Kidney capillary endothelial cell (primary cell): ENCODE results near the gene ITGA4.
A peak's percentile ranks its signal among the peaks of the same experiment; 100 is the strongest.

Source experiments
- DNase-seq: peaks from one replicate; pipeline ENCODE4 v3.0.0-alpha.2; 2018; ENCODE audit warnings: low spot score

ITGA4 gene

DNA sequence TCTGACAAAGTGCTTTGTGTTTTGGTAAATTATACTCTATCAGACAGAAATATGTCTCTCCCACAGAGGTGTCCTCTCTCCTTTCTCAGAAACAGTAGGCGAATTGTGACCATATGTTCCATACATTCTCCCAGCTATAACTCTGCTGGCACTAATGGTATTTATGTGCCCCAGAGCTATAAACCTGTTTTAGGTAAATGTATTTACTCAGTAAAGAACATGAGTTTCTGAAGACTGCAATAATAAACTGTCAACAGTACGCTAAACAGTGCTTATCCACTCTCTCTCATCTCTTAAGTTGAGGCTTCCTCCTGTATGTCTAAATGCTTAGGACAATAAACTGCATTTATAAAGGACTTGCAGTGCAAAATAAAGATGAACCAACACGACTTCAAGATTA lies 58.5 kb downstream of the ITGA4 start:
- DNase-seq = no peak

DNA sequence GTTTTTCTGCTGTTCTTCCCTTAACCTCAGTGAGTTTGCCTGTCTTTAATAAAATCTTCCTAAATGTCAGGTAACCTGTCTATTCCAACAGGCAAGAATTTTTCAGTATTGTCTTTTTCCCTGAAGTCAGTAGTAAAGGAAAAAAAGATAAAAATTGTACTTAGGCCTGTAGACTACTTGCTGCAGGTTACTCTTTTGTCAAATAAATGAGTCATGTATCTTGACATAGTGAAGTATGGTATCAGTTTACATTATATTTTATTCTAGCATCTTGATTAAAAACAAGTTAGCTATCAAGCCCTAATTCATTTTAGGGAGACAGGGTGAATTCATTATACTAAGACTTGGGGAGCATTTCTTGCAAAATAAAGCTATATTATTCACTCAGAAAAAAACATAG lies 59.8 kb downstream of the ITGA4 start:
- DNase-seq = no peak

DNA sequence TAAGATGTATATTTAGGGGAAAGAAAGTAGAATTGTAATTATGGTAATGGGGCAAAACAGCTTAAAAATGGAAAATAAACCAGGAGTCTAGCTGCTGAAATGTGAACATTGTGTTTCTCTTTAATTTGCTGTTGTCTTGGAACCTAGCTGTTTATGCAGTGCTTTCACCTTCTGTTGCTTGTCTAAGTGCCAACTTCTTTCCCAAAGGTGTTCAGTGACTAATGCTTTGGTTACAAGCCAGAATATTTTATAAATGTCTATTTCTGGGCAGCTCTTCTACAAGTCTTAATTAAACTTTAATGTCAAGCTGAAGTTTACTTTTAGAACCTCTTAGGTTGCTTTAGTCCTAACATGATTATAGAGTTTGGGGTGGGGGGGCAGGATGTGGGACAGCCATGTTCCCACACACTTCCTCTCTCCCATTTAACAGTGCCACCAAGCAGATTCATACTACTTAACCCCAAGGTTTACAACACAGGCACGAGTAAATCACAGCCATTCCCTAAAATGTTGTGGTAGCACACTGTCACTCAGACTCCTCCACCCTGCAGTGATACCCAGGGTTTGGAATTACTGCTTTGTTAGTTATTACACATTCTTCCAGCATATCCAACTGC lies 60.6 kb downstream of the ITGA4 start:
- DNase-seq = no peak

DNA sequence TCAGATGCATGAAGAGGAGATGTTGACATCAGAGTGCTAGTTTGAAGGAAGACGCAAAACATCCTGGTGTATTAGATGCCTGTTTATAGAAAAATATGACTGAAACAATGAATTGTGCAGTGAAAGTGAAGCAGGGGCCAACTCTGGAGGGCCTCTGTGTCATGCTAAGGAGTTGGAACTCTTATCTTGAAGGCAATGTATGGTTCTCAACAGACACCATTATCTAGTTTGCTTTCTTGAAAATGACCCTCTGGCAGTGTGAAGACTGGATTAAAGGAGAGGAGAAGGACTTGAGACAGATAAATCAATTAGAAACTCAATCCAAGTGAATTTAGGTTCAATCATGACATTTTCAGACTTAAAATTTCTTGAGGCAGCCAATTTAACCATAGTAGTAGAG lies 63.1 kb downstream of the ITGA4 start:
- no peak for DNase-seq

DNA sequence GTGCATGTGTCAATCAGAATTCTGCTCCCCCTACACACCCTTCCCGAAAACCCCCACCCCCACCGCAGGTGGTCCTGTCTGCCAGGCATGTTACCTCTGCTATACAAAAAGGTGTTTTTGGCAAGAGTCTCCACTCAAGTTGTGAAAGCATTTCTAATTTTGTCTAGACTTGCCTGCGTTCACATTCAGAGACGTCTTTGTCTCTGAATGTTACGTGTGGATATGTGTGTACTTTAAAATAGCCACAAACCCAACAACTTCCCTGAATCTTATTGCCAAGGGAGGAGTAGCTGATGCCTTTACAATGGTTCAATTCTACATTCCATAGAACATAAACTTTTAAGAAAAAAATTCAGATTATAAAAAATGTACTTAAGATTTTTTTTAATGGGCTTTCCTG lies 66.6 kb downstream of the ITGA4 start:
- DNase-seq = no peak

DNA sequence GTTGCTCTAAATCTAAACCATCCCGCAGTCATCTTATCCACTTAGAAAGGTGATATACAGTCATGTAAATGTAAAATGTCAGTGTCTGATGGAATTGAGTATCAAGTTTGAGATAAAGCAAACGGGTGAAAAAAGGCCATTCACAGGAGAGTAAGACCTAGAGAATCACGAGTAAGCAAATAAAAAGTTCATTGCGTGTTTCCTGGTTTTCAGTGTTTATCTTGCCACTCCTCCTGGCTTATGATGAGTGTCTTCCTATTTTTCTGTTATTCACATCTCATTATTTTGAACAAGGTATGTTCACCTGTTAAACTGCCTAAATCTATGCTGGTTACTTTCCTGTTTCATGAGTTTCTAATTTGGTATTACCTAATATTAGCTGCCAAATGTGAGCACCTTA lies 68.8 kb downstream of the ITGA4 start:
- no peak for DNase-seq

DNA sequence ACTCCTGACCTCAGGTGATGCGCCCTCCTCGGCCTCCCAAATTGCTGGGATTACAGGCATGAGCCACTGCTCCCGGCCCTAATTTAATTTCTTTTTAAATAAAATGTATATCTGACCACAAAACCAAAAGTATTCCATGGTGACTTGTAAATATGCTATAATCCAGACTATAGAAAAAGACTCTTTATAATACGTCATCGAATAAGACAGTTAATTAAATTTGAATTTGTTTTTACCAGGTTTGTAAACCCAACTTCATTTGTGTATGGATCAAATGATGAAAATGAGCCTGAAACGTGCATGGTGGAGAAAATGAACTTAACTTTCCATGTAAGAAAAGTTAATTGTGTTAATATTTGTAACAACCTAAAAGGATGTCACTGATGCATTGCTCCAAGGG lies 69.9 kb downstream of the ITGA4 start:
- DNase-seq = no peak

DNA sequence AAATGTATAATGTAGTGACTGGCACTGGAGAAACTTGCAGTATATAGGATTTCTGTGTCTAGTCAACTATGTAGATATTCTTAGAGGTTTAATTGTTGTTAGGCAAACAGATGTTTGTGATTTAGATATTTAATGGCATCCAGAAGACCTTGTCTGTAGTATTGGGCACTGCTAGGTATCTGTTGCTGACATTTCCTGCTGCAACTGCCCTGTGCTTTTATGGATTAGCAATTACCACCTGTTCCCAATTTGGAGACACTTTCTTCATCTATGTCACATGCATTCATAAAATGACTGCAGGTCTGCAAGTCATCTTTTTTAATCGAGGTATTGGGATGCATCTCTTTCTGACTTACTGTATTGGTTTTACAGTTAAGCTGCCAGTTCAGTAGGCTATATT lies 71.3 kb downstream of the ITGA4 start:
- DNase-seq = no peak

DNA sequence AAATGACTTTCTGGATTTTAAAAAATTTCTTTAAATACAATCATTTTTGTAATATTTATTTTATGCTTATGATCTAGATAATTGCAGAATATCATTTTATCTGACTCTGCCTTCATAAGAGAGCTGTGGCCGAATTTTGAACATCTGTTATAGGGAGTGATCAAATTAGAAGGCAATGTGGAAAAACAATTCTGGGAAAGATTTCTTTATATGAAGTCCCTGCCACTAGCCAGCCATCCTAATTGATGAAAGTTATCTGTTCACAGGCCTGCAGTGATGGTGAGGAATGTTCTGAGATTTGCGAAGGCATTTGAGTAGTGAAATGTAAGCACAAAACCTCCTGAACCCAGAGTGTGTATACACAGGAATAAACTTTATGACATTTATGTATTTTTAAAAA lies 79.5 kb downstream of the ITGA4 start:
- no peak for DNase-seq

DNA sequence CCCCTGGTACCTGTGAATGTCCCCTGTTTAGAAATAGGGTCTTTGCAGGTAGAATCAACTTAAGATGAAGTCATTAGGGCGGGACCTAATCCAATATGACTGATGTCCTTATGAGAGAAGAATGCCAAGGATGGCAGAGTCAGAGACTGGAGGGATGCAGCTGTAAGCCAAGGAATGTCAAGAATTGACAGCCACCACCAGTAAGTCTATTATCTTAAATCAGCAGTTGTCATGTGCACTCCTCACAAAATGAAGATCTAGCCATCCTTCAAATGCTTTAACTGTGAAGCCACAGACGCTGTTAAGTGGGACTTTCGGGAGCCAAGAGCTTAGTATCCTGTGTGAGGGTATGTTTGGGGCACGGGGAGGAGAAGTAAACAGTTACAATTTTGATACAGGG lies 83.2 kb downstream of the ITGA4 start:
- no peak for DNase-seq

DNA sequence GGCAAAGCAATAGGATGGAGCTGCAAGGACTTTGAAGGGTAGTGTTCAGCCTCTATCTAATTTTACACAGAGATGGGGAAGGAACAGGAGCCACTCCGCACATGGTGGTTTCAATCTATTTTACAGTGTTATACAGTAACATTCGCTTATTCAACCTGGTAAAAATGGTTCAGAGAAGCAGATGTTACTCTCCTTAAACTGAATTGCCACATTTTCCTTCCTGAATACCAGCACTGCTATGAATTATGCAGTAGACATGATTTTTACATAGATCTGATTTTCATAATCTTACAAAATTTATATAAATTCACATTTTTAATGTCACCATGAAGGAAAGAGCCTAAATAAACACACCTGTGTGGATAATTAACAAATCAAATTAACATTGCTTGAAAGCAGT lies 85.0 kb downstream of the ITGA4 start:
- DNase-seq = no peak

DNA sequence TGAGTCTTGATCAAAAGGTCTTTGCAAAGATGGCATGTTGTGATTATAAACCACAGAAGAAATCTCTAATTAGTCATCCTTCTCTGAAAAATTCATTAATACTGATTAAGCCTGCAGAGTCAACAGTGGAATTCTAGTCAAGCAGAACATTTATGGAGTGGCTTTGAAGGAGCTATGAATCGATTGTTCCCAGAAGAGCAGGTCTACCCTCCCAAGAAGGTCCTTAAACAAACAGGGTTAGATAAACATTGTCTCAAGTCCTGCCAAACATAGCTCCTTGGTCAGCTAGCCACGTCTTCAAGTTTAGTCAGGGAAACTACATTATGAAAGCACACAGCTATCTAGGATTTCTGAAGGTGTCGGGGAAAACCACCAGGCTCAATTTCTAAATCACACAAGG lies 88.9 kb downstream of the ITGA4 start:
- DNase-seq = no peak

DNA sequence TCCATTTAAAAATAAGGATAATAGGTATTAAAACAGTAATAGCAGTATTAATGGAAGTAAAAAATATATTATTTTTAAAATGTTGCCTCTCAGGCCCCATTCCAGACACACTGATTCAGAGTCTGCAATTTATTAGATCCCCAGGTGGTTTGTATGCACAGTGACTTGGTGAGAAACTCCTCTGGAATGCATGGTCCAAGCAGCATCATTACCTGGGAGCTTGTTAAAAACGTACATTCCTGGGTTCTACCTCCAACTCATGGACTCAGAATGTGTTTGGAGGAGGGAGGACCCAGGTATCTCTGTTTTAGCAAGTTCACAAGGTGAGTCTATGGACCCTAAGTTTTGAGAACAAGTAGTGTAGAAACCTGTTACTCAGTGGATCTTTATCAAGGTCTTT lies 95.6 kb downstream of the ITGA4 start:
- DNase-seq = no peak

DNA sequence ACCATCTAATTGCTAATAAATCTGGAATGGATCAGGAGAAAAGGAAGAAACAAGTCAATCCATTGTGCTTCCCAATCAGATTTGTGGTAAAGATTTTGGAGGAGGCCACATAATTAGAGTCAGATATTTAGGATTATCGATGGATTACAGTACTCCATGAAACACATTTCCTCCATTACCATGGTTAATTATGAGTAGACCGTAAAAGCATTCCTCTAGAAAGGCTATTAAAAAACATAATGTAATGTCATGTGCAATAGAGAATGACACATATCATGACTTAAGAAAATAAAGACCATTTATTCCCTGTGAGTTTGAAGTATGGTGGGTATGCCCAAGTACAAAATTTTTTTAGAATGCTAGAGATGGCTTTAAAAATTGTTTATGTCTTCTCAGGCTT lies 96.1 kb downstream of the ITGA4 start:
- DNase-seq = no peak

DNA sequence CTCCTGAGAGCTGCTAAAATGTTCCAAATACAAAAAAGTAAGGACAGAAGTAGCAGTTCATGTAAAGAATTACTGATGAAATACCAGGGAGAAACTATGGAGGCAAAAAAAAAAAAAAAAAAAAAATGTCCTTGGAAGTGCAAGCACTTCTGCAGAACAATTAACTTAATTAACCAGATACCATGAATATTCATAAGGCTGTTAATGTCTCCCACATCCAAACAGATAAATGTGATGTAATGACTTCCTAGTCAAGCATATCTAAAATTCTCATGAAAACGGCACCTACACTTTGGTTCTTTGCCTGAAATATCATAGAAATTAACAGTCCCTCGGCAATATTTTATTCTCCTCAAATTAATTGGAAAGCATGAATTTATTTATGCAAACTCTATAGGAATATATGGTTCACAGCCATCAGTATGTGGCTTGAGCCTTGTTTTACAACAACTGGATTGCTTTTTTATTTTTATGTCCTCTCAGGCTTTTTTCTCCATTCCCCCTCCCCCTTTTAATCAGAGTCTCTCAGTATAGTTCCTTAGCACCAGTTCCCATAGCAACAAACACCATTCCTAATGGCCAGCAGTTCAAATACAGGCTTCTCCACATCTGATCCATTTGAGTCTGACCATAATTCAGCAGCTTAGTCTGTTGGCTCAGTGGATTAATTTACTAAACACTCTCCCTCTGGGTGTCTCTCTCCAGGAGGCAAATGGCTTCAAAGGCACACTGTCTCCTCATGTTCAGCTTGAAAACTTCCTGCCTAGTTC lies 97.1 kb downstream of the ITGA4 start:
- no peak for DNase-seq

DNA sequence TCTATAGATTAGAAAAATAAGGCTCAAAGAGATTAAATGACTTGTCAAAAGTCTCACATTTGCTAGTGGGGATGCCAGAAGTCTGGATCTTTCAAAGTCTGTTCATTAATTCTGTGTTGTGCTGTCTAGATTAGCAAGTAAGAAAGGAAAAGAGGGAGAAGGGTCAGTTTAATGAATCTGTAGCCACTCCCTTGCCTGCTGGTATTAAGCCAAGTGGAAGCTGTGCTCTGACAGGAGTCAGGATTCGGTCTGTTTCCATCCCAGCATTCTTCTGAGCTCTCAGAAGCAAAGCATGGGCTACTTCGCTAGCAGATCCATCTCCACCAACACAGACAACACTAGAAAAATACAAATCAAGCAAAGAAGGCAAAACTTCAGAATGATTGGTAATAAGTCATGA lies 101.2 kb downstream of the ITGA4 start:
- no peak for DNase-seq

DNA sequence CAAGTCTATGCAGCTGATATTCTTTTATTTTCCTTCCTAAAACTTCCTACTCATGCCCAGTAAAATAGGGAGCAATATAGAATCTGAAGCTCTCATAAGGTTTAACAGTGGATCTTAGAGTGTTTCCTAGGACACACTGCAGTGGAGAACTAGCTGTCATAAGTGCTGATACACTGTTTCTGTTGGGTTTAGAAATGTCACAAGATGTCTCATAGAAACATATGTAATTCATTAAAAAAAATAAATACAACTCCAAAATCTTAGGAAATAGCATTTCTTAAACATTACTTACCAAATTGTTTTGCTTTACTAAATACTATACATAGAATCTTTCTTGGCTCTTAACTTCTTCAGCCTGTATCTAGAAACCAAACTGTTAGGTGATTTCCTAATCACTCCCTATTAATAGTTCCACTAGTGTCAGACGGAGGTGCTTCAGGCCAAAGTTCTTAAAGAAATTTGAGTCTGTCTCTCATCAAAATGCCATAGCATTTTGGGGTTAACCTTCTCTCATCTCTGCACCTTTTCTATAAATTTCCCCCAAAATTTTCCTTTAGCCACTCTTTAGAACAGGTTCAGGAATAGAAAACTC lies 106.0 kb downstream of the ITGA4 start:
- no peak for DNase-seq

DNA sequence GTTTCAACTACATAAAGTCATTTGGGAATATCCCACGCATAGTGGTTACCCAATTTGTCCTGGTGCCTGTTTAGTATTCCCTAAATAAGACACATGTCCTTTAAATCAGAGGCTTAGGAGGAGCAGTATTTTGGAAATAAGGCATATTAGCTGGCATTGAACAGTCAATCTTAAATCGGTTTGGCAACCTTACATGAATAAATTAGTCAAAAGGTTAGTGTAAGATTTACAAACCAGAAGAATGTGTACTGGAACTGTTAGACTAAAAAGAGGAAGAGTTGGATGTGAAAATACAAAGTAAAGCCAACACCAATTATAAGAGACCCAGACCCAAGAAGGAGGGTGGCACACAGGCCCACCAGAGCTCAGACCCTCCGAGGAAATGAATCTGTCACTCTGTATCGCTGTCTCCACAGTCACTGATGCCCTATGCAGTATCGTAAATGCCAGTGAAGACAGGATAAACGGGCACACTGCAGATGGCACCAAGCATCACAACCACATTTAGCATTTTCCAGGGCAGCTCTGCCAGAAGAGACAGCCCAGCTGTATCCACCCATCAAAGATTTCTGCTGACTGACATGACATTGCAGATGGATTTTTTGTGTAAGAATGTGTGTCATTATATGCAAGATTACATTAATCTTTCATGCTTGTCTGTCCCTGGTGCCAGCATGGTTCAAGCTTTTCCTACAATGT lies 109.3 kb downstream of the ITGA4 start:
- no peak for DNase-seq

DNA sequence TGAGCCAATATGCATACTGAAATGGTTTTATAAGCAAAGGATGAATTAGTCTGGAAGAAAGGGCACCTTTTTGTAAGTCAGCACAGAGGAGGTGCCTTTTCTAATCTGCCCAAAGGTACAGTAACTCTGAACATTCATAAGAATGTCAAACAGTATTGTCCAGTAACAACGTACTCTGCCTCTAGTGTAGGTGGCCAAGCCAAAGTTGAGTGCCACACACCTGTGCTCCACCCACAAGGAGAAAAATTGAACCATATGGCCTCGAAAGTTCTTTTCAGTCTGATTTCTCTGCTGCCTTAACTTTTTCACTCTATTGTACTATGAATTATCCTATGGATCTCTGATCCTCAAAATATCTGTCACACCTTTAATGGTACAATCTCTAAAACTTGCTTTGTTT lies 112.9 kb downstream of the ITGA4 start:
- DNase-seq = no peak

DNA sequence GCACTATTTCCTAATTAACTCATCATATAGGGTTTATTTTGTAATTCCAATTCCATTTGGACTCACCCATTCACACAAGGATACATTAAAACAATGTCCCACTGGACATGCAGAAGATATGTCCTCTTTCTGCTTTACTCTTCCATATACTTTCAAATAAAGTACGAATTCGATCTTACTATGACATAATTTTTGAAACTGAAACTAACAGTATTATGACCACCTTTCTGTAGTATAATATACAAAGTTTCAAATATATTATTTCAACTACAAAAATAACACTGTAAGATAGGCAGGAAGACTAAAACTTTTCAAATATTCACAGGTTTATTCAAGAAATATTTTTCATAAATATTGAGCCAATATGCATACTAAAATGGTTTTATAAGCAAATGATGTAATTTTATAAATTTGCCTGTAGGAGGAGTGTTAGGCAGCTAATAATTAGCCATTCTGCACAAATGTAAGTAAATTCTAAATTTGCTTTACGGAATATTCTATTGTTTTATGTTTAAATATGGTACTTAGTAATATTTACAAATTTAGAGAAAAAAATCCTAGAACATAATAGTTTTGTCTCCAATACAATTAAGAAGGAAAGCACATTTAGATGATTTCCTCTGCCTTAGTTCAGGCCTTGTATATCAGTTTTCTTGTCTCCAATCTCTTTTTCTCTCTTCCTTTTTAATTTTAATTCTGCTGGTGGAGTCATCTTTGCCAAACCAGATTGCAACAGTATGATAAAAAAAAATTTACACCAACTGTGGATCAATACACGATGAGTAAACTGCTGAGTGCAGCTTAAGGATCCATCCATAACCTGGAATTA lies 113.9 kb downstream of the ITGA4 start:
- no peak for DNase-seq

DNA sequence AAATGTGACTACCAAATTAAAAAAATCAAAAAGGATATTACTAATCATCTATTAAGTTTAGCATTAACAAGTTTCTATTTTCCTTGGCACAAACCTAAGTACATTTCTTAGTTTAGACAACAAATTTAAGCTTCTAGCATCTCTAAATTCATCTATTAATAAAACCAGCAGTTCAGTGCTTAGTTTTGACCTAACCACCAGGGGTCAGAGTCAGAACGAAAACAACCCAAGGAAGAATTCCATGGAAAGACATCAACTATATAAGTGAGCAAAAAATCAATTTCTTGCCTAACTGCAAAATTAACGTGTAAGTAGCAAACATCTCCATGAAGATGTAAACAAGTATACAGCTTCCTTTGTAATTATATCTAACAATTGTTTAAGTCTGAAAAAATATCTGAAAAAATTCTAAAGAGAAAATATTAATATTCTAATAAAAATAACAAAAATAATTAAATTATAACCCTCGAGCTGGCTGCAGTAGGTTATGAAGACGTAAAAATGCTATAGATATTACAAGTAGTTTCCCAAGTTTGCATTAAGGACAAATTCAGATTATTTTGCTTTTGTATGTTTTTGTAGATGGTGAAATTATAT lies 116.1 kb downstream of the ITGA4 start:
- DNase-seq = peak; percentile 42

DNA sequence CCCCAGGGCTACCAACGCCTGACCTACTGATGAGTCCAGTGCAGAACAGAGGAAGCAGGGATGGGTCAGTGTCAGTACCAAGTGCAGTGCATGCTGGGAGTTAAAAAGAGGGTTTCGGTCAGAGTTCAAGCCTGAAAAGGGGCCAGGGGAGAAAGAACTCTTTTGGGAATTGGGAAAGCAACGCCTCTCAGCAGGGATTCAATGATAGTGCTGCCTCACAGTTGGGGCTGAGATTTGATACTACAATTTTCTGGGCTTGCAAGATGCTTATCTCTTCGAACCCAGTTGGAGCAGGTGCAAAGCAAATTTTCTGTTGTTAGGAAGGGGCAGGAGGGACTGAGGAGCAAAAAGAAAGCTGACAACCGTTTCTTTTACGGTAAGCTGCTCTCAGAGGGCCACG lies 117.1 kb downstream of the ITGA4 start:
- DNase-seq = no peak
